BLaER1 treated with 17β-estradiol and CSF1 and Interleukin-3, amounts not matched to agents 10 nM and 100 nM (cell line): ENCODE results near the gene TTC3.

ENCODE experiments used
- H3K27ac ChIP-seq, 11 experiments: shearing (Covaris generic); formaldehyde crosslinking; 2 replicates each; pipeline ENCODE4 v1.8.1; 2022
- H3K27me3 ChIP-seq, 11 experiments: shearing (Covaris generic); formaldehyde crosslinking; 2 replicates each; pipeline ENCODE4 v1.8.1; 2022
- H3K36me3 ChIP-seq, 11 experiments: shearing (Covaris generic); formaldehyde crosslinking; 2 replicates each; pipeline ENCODE4 v1.8.1; 2022
- H3K4me1 ChIP-seq, 10 experiments: shearing (Covaris generic); formaldehyde crosslinking; 2 replicates each; pipeline ENCODE4 v1.8.1; 2022
- H3K4me2 ChIP-seq, 11 experiments: shearing (Covaris generic); formaldehyde crosslinking; 2 replicates each; pipeline ENCODE4 v1.8.1; 2022
- H3K4me3 ChIP-seq, 10 experiments: shearing (Covaris generic); formaldehyde crosslinking; 2 replicates each; pipeline ENCODE4 v1.8.1; 2022
- H3K9ac ChIP-seq, 11 experiments: shearing (Covaris generic); formaldehyde crosslinking; 2 replicates each; pipeline ENCODE4 v1.8.1; 2022
- H3K9me3 ChIP-seq, 11 experiments: shearing (Covaris generic); formaldehyde crosslinking; replicated peaks in 1 of 11; 2 replicates each; pipeline ENCODE4 v1.8.1; 2022
- H4K20me1 ChIP-seq, 11 experiments: shearing (Covaris generic); formaldehyde crosslinking; 2 replicates each; pipeline ENCODE4 v1.8.1; 2022
- Cebpa-rat ChIP-seq, 11 experiments: shearing (Covaris generic); IDR thresholded peaks; 2 replicates each; pipeline ENCODE4 v1.8.1; 2022

The TTC3 gene

GRCh38 chr21:37159949-37160348 is 86.9 kb downstream of the TTC3 start:
- no peak overlapping the region for H3K4me2 ChIP-seq
- no peak overlapping the region for H3K9ac ChIP-seq
- no peak overlapping the region for H3K27ac ChIP-seq
- no peak for TF ChIP-seq Cebpa-rat (IDR thresholded peaks at IDR 0.05)
- peaks cover 0 to 10% (median 7%) of the 10 kb centered on the region in 10 experiments; a peak in 11 of 20 replicates for H3K4me1 ChIP-seq
- no peaks in the 10 kb centered on the region for H3K9me3 ChIP-seq
- peaks cover 76 to 100% (median 93%) of the 10 kb centered on the region in 11 experiments for H3K36me3 ChIP-seq
- no peaks in the 10 kb centered on the region for H3K27me3 ChIP-seq
- H4K20me1 ChIP-seq = no peaks in the 10 kb centered on the region
- no peak overlapping the region for H3K4me3 ChIP-seq

GRCh38 chr21:37164742-37165141 is 91.7 kb downstream of the TTC3 start:
- no peaks in the 10 kb centered on the region for H3K27me3 ChIP-seq
- H3K4me3 ChIP-seq = no peak overlapping the region
- peaks cover 0 to 31% (median 10%) of the 10 kb centered on the region in 10 experiments; a peak in 12 of 20 replicates for H3K4me1 ChIP-seq
- no peak overlapping the region; a peak in 1 of 22 replicates for H3K9ac ChIP-seq
- peak overlapping the region in 5 of 11 experiments; percentile 9 to 67 (median 42); a peak in 8 of 22 replicates for H3K4me2 ChIP-seq
- H3K36me3 ChIP-seq = peaks cover 63 to 99% (median 86%) of the 10 kb centered on the region in 11 experiments
- TF ChIP-seq Cebpa-rat (IDR thresholded peaks at IDR 0.05) = 0 out of 22 replicates have a peak, but pooled peaks of 1 of the 11 experiments have one; percentile 26
- H3K27ac ChIP-seq = peak overlapping the region in 5 of 11 experiments; percentile 1 to 49 (median 16); a peak in 4 of 22 replicates
- H3K9me3 ChIP-seq = no peaks in the 10 kb centered on the region
- 0 out of 22 replicates have a peak, but pooled peaks cover 0 to 3% (median 0%) of the 10 kb centered on the region in 11 experiments for H4K20me1 ChIP-seq

- Histone ChIP-seq H3K4me3 (no peak overlapping the region), H3K27ac (peak overlapping the region in 2 of 11 experiments; percentile 12 to 49; a peak in 2 of 22 replicates), H3K36me3 (peaks cover 67 to 98% (median 84%) of the 10 kb centered on the region in 11 experiments), H3K4me1 (peaks cover 0 to 31% (median 10%) of the 10 kb centered on the region in 10 experiments; a peak in 12 of 20 replicates), H3K27me3 (no peaks in the 10 kb centered on the region), H3K4me2 (peak overlapping the region in 4 of 11 experiments; percentile 12 to 82 (median 54); a peak in 5 of 22 replicates), H3K9ac (no peak overlapping the region; a peak in 1 of 22 replicates), H4K20me1 (0 out of 22 replicates have a peak, but pooled peaks cover 0 to 3% (median 0%) of the 10 kb centered on the region in 11 experiments), H3K9me3 (no peaks in the 10 kb centered on the region)
- TF ChIP-seq Cebpa-rat (IDR thresholded peaks at IDR 0.05) = no peak
Observed at GRCh38 chr21:37165586-37165985, 92.5 kb downstream of the TTC3 start.

GRCh38 chr21:37166733-37167132 is 93.7 kb downstream of the TTC3 start:
- TF ChIP-seq Cebpa-rat (IDR thresholded peaks at IDR 0.05) = no peak
- H3K27ac ChIP-seq = no peak overlapping the region
- no peaks in the 10 kb centered on the region for H3K9me3 ChIP-seq
- H3K36me3 ChIP-seq = peaks cover 62 to 96% (median 82%) of the 10 kb centered on the region in 11 experiments
- H3K27me3 ChIP-seq = no peaks in the 10 kb centered on the region
- no peak overlapping the region for H3K4me3 ChIP-seq
- peaks cover 0 to 31% (median 10%) of the 10 kb centered on the region in 10 experiments; a peak in 12 of 20 replicates for H3K4me1 ChIP-seq
- peak overlapping the region in 2 of 11 experiments; percentile 15 to 67; a peak in 3 of 22 replicates for H3K4me2 ChIP-seq
- H4K20me1 ChIP-seq = 0 out of 22 replicates have a peak, but pooled peaks cover 0 to 3% (median 0%) of the 10 kb centered on the region in 11 experiments
- H3K9ac ChIP-seq = no peak overlapping the region

- Histone ChIP-seq H3K4me1 (peaks cover 0 to 31% (median 10%) of the 10 kb centered on the region in 10 experiments; a peak in 12 of 20 replicates), H3K27me3 (no peaks in the 10 kb centered on the region), H3K9ac (no peak overlapping the region), H3K9me3 (no peaks in the 10 kb centered on the region), H3K36me3 (peaks cover 65 to 96% (median 83%) of the 10 kb centered on the region in 11 experiments), H3K4me3 (no peak overlapping the region), H3K4me2 (no peak overlapping the region), H3K27ac (no peak overlapping the region), H4K20me1 (0 out of 22 replicates have a peak, but pooled peaks cover 0 to 3% (median 0%) of the 10 kb centered on the region in 11 experiments)
- no peak for TF ChIP-seq Cebpa-rat (IDR thresholded peaks at IDR 0.05)
Observed at GRCh38 chr21:37168666-37169065, 95.6 kb downstream of the TTC3 start.

- TF ChIP-seq Cebpa-rat (IDR thresholded peaks at IDR 0.05) = no peak
- H3K4me1 ChIP-seq = no peaks in the 10 kb centered on the region
- H3K27ac ChIP-seq = no peak overlapping the region
- no peak overlapping the region for H3K4me3 ChIP-seq
- H3K27me3 ChIP-seq = no peaks in the 10 kb centered on the region
- H3K4me2 ChIP-seq = no peak overlapping the region
- H3K9ac ChIP-seq = no peak overlapping the region
- peaks cover 0 to 6% (median 0%) of the 10 kb centered on the region in 11 experiments; a peak in 2 of 22 replicates for H4K20me1 ChIP-seq
- peaks cover 73 to 98% (median 86%) of the 10 kb centered on the region in 11 experiments for H3K36me3 ChIP-seq
- no peaks in the 10 kb centered on the region for H3K9me3 ChIP-seq
Observed at GRCh38 chr21:37172646-37173045, 99.6 kb downstream of the TTC3 start.

GRCh38 chr21:37176716-37177115 is 103.7 kb downstream of the TTC3 start:
- Histone ChIP-seq H4K20me1 (peaks cover 0 to 6% (median 0%) of the 10 kb centered on the region in 11 experiments; a peak in 3 of 22 replicates), H3K4me3 (no peak overlapping the region), H3K27ac (no peak overlapping the region), H3K27me3 (no peaks in the 10 kb centered on the region), H3K4me2 (no peak overlapping the region), H3K9me3 (peaks cover 5 to 17% (median 14%) of the 10 kb centered on the region in 11 experiments; a peak in 17 of 22 replicates), H3K36me3 (peaks cover 86 to 96% (median 92%) of the 10 kb centered on the region in 11 experiments), H3K9ac (no peak overlapping the region), H3K4me1 (no peaks in the 10 kb centered on the region)
- TF ChIP-seq Cebpa-rat (IDR thresholded peaks at IDR 0.05) = no peak

- no peak for TF ChIP-seq Cebpa-rat (IDR thresholded peaks at IDR 0.05)
- Histone ChIP-seq H3K4me3 (no peak overlapping the region), H4K20me1 (peaks cover 0 to 6% (median 0%) of the 10 kb centered on the region in 11 experiments; a peak in 3 of 22 replicates), H3K36me3 (peaks cover 69 to 96% (median 84%) of the 10 kb centered on the region in 11 experiments), H3K4me2 (no peak overlapping the region), H3K9ac (no peak overlapping the region), H3K9me3 (peaks cover 5 to 17% (median 14%) of the 10 kb centered on the region in 11 experiments; a peak in 17 of 22 replicates), H3K27ac (no peak overlapping the region), H3K27me3 (no peaks in the 10 kb centered on the region), H3K4me1 (no peaks in the 10 kb centered on the region)
Observed at GRCh38 chr21:37181059-37181458, 108.0 kb downstream of the TTC3 start.

- no peaks in the 10 kb centered on the region for H3K27me3 ChIP-seq
- peaks cover 5 to 17% (median 14%) of the 10 kb centered on the region in 11 experiments; a peak in 17 of 22 replicates for H3K9me3 ChIP-seq
- peaks cover 0 to 2% (median 0%) of the 10 kb centered on the region in 11 experiments; a peak in 2 of 22 replicates for H4K20me1 ChIP-seq
- no peak overlapping the region for H3K4me3 ChIP-seq
- H3K4me2 ChIP-seq = no peak overlapping the region
- no peak for TF ChIP-seq Cebpa-rat (IDR thresholded peaks at IDR 0.05)
- peaks cover 69 to 96% (median 84%) of the 10 kb centered on the region in 11 experiments for H3K36me3 ChIP-seq
- no peaks in the 10 kb centered on the region for H3K4me1 ChIP-seq
- no peak overlapping the region for H3K27ac ChIP-seq
- H3K9ac ChIP-seq = no peak overlapping the region
Observed at GRCh38 chr21:37182222-37182621, 109.2 kb downstream of the TTC3 start.
